Kidney (tissue), 14 donors: ENCODE measurements around the gene MBD3L5. TPM values are rescaled to one million over a fixed set of nuclear protein-coding genes. Genes with fewer than 3 reads are reported as not detected.
"Not testable (repeated sequence)": the region's sequence is repeated elsewhere in the genome, so short reads cannot be mapped to it uniquely, and the experiment has no call there.

Experiments
- DNase-seq, 5 donors: peaks; one replicate each; pipeline ENCODE4 v3.0.0-alpha.2; 2013 to 2020
- FAIRE-seq: peaks from 2 replicates; lab custom pipeline; 2012; peaks lifted over from hg19 to GRCh38; lab: Jason Lieb, UNC
- H3K27ac ChIP-seq, 2 donors: one replicate each; pipeline ENCODE4 v1.7.0; 2013; ENCODE audit warnings: low read depth in 2 of 2, low read length in 2 of 2, inconsistent platforms in 1 of 2
- H3K27me3 ChIP-seq: one replicate; pipeline ENCODE4 v1.7.1; 2013; ENCODE audit warnings: low read length, inconsistent platforms; ENCODE audit not compliant: control insufficient read depth, insufficient read depth
- H3K36me3 ChIP-seq, 3 donors: one replicate each; pipeline versions ENCODE4 v1.7.0 to v1.7.1; 2013; ENCODE audit warnings: low read length in 3 of 3, control low read depth in 1 of 3, inconsistent platforms in 1 of 3; ENCODE audit not compliant: insufficient read depth in 3 of 3, control insufficient read depth in 2 of 3
- H3K4me1 ChIP-seq, 3 donors: one replicate each; pipeline versions ENCODE4 v1.7.0 to v1.7.1; 2013; ENCODE audit warnings: low read length in 3 of 3, inconsistent platforms in 1 of 3, low read depth in 1 of 3; ENCODE audit not compliant: control insufficient read depth in 2 of 3, insufficient read depth in 2 of 3
- H3K4me3 ChIP-seq, 3 donors: one replicate each; pipeline versions ENCODE4 v1.7.0 to v1.8.1; 2013; ENCODE audit warnings: low read length in 3 of 3, control low read depth in 1 of 3, inconsistent platforms in 1 of 3
- H3K9ac ChIP-seq, 3 donors: one replicate each; pipeline versions ENCODE4 v1.7.0 to v1.7.1; 2013; ENCODE audit warnings: low read length in 3 of 3, control low read depth in 1 of 3, inconsistent platforms in 1 of 3
- H3K9me3 ChIP-seq, 3 donors: one replicate each; pipeline versions ENCODE4 v1.7.0 to v1.7.1; 2013; ENCODE audit warnings: low read length in 3 of 3, control low read depth in 1 of 3, inconsistent platforms in 1 of 3; ENCODE audit not compliant: control insufficient read depth in 2 of 3, insufficient read depth in 1 of 3
- intact Hi-C: fragments of 100-400 bp; cut with DNase I; formaldehyde crosslinking; loops from one replicate; pipeline ENCODE4 v1.11.1; 2022
- polyA plus RNA-seq: library from polyadenylated mRNA; stranded (reverse); fragments of 350-450 nt; fragmentation: Illumina TruSeq; extraction: RNeasy Lipid Tissue Mini Kit (QIAGEN cat#74804); gene quantifications from one replicate; pipeline ENCODE4 v1.2.3, GENCODE V29; 2014; ENCODE audit warnings: low read depth, low replicate concordance; ENCODE audit not compliant: insufficient read depth
- total RNA-seq: library from RNA; stranded (reverse); fragmentation: NEBNext Ultra II Directional; extraction: Animal tissue kit (Norgen Biotek cat#: 25700); gene quantifications from one replicate; pipeline ENCODE4 v1.2.1, GENCODE V29; 2021
- TF ChIP-seq, protein P1 (sequence below): IDR thresholded peaks from 3 replicates; pipeline ENCODE4 v1.5.1; 2012; ENCODE audit warnings: mild to moderate bottlenecking, moderate library complexity, borderline replicate concordance; ENCODE audit not compliant: insufficient read depth; ENCODE audit errors: extremely low read depth
- donor health status: control.
- donor health status: control.
- donor health status: control.
- donor health status: control.
- donor health status: control.
- donor health status: DM: yes; HTN: yes; CAD: no.
- donor health status: Normal renal cell carcinoma (clear cell type).

The MBD3L5 gene
- total and polyA plus RNA-seq, 2 donors from 2014 or later = not detected

DNA sequence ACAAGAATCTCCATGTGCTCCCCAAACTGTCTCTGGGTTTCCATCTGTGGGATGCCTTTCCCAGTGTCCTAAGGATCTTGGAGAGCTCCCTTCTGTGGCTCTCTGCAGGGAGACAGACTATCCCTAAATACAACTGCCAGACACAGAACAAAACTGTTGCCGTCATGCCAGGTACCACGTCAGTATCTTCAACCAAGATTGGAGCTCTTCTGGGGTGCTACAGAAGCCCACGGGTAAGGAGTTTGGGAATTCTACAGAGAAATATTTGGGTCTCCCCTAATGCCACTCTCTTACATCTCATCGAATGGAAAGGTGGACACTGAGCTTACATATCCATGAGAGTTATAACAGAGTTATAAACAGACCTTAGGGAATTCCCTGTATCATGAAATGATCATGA lies 33.0 kb downstream of the MBD3L5 start:
- FAIRE-seq (no peak), DNase-seq (no peak)
- Histone ChIP-seq H3K36me3 (no peaks in the 10 kb centered on the region), H3K4me1 (no peaks in the 10 kb centered on the region), H3K9me3 (no peaks in the 10 kb centered on the region), H3K27ac (no peak overlapping the region), H3K9ac (no peak overlapping the region), H3K4me3 (no peak overlapping the region), H3K27me3 (no peaks in the 10 kb centered on the region)
- TF ChIP-seq, protein P1, sequence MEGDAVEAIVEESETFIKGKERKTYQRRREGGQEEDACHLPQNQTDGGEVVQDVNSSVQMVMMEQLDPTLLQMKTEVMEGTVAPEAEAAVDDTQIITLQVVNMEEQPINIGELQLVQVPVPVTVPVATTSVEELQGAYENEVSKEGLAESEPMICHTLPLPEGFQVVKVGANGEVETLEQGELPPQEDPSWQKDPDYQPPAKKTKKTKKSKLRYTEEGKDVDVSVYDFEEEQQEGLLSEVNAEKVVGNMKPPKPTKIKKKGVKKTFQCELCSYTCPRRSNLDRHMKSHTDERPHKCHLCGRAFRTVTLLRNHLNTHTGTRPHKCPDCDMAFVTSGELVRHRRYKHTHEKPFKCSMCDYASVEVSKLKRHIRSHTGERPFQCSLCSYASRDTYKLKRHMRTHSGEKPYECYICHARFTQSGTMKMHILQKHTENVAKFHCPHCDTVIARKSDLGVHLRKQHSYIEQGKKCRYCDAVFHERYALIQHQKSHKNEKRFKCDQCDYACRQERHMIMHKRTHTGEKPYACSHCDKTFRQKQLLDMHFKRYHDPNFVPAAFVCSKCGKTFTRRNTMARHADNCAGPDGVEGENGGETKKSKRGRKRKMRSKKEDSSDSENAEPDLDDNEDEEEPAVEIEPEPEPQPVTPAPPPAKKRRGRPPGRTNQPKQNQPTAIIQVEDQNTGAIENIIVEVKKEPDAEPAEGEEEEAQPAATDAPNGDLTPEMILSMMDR = no peak
- intact Hi-C loops = no loop called here

DNA sequence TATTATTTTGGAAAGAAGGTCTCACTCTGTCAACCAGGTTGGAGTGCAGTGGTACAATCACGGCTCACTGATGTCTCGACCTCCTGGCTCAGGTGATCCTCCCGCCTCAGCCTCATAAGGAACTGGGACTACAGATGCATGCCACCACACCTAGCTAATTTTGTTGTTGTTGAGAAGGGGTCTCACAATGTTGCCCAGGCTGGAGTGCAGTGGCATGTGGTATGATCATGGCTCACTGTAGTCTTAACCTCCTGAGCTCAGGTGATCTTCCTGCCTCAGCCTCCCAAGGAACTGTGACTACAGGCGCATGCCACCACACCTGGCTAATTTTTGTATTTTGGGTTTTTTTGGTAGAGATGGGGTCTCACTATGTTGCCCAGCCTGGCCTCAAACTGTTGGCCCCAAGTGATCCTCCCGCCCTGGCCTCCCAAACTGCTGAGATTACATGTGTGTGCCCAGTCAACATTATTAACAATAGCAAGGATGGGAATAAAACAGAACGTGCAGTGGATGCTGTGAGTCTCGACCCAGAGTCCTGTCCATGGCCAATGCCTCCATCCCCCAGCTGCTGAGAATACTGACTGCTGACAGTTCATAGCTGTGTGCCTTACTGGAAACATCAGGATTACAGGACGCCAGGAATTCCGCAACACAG lies 33.5 kb downstream of the MBD3L5 start:
- no peak overlapping the region for H3K27ac ChIP-seq

DNA sequence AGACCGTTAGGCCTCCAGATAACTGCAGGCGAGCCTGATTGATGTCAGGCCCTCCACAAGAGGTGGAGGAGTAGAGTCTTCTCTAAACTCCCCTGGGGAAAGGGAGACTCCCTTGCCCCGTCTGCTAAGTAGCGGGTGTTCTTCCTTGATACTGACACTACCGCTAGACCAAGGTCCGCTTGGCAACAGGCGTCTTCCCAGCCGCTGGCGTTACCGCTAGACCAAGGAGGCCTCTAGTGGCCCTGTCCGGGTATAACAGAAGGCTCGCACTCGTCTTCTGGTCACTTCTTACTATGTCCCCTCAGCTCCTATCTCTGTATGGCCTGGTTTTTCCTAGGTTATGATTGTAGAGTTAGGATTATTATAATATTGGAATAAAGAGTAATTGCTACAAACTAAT lies 36.7 kb downstream of the MBD3L5 start:
- FAIRE-seq, H3K9ac ChIP-seq, H3K27ac ChIP-seq, H3K27me3 ChIP-seq, H3K4me3 ChIP-seq, DNase-seq, H3K36me3 ChIP-seq, H3K9me3 ChIP-seq, intact Hi-C loops, H3K4me1 ChIP-seq: not testable (repeated sequence)

More for the DNA sequence above, 33.5 kb downstream of the MBD3L5 start:
- no peaks in the 10 kb centered on the region for H3K36me3 ChIP-seq
- H3K27me3 ChIP-seq = no peaks in the 10 kb centered on the region
- H3K9me3 ChIP-seq = no peaks in the 10 kb centered on the region
- H3K4me3 ChIP-seq = no peak overlapping the region
- intact Hi-C loops = no loop called here
- no peak for FAIRE-seq
- no peaks in the 10 kb centered on the region for H3K4me1 ChIP-seq
- H3K9ac ChIP-seq = no peak overlapping the region
- TF ChIP-seq, protein P1 = no peak
- no peak for DNase-seq

DNA sequence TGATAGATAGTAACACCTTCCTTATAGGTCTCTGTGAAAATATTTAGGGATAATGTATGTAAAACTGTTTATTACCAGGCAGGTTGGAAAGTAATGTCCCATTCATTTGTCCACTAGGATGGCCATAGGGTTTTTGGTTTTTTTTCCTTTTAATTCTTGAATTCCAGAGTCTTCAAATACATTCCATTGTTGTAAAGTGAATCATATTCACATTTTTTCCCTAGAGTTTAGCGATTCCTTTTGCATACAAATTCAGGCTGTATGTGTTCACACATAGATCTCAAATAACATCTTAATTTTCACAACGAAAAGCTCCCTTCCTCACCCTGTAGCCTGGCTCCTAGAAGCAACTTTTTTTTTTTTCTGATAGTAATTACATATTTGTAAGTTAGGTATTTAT lies 37.3 kb downstream of the MBD3L5 start:
- DNase-seq = no peak
- no peaks in the 10 kb centered on the region for H3K27me3 ChIP-seq
- H3K4me1 ChIP-seq = peaks cover 0 to 6% (median 0%) of the 10 kb centered on the region in 3 donors
- no peak for FAIRE-seq
- no peak overlapping the region for H3K27ac ChIP-seq
- TF ChIP-seq, protein P1 = no peak
- peaks cover 2 to 7% (median 4%) of the 10 kb centered on the region in 3 donors for H3K36me3 ChIP-seq
- no peak overlapping the region for H3K9ac ChIP-seq
- H3K9me3 ChIP-seq = no peaks in the 10 kb centered on the region
- intact Hi-C loops = no loop called here
- no peak overlapping the region for H3K4me3 ChIP-seq
